Measurements from ENCODE around the gene ANGEL2. TPM values are rescaled to one million over a fixed set of nuclear protein-coding genes. Genes with fewer than 3 reads are reported as not detected.

ANGEL2 gene
- total RNA-seq, 1 experiment from 2014 or later: 34.8 TPM

- Histone ChIP-seq H3K27me3 (ENCODE audit: control insufficient read depth, insufficient read depth, low read length) (peaks cover 6% of the 10 kb centered on the region; the same call in 1 of the 2 replicates), H3K27ac (ENCODE audit: low read length) (no peak overlapping the region), H3K4me1 (ENCODE audit: control insufficient read depth, insufficient read depth, low read length) (no peaks in the 10 kb centered on the region), H3K4me3 (ENCODE audit: low read depth in 2 of 2, low read length in 2 of 2) (no peak overlapping the region), H3K9me3 (ENCODE audit: control insufficient read depth, insufficient read depth, low read depth, low read length) (no peaks in the 10 kb centered on the region), H3K36me3 (ENCODE audit: control insufficient read depth, insufficient read depth, low read length) (no peaks in the 10 kb centered on the region)
- POLR2A ChIA-PET: no interaction called here
- DNase-seq (ENCODE audit: low read depth, low spot score): no peak
- intact Hi-C loops (cut with micrococcal nuclease; ENCODE audit: unreplicated experiment) (no loop called here), in situ Hi-C loops (cut with HindIII; ENCODE audit: low pct_unique_long_range_greater_than_20kb, low sequenced_read_pairs) (no loop called here)
- TF ChIP-seq POLR2AphosphoS5 (IDR thresholded peaks at IDR 0.05; ENCODE audit: low read depth, low read length) (no peak), SIN3A (IDR thresholded peaks at IDR 0.05; ENCODE audit: borderline replicate concordance, insufficient read depth, low read depth, low read length) (no peak), REST (IDR thresholded peaks at IDR 0.05; ENCODE audit: insufficient read depth in 1 of 2, low read depth in 2 of 2, low read length in 1 of 2) (no peak), TCF7L2 (IDR thresholded peaks at IDR 0.05; ENCODE audit: low read depth, low read length) (no peak), CTCF (IDR thresholded peaks at IDR 0.05) (no peak)
- no peak for ATAC-seq
- CTCF ChIA-PET: no interaction called here
- BruUV-seq (replicated peaks): no TSS peak
These were observed 72.3 kb downstream of the ANGEL2 start for GRCh38 chr1:212943393-212943710.

DNA sequence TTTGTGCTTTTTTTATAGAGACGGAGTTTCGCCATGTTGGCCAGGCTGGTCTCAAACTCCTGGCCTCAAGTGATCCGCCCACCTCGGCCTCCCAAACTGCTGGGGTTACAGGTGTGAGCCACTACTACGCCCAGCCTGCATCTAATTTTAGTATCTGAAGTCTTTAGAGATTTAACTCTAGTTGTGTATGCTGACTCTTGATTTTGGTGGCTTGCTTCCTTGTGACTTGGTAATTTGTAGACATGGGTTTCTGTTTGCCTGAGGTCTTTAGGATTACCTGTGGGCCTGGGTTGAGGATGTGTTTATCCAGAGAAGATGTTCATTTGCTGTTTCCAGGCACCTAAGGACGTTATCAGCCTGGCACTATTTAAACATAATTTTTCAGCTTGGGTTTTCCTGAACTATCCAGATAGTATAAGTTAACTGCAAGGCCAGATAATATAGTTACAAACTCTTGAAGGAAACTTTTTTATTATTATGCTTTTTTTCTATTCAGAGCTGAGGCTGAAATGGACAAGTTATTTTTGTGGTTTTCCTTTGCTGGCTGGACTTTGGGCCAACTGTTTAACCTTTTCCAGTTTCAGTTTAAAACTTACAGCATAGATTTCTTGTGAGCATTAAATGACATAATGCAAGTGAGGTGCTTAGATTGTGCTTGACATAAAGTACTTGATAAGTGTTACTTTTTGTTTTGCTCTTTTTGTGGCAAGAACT, 72.8 kb downstream of the ANGEL2 start:
- ChIA-PET POLR2A (no interaction called here), CTCF (no interaction called here)
- H3K27ac ChIP-seq (ENCODE audit: low read length): no peak overlapping the region
- ATAC-seq: no peak
- H3K27me3 ChIP-seq (ENCODE audit: control insufficient read depth, insufficient read depth, low read length): peaks cover 6% of the 10 kb centered on the region; the same call in 1 of the 2 replicates
- no peaks in the 10 kb centered on the region for H3K9me3 ChIP-seq (ENCODE audit: control insufficient read depth, insufficient read depth, low read depth, low read length)
- no peaks in the 10 kb centered on the region for H3K4me1 ChIP-seq (ENCODE audit: control insufficient read depth, insufficient read depth, low read length)
- no peak for TF ChIP-seq POLR2AphosphoS5 (IDR thresholded peaks at IDR 0.05; ENCODE audit: low read depth, low read length)
- no peak for TF ChIP-seq SIN3A (IDR thresholded peaks at IDR 0.05; ENCODE audit: borderline replicate concordance, insufficient read depth, low read depth, low read length)
- TF ChIP-seq TCF7L2 (IDR thresholded peaks at IDR 0.05; ENCODE audit: low read depth, low read length): no peak
- TF ChIP-seq REST (IDR thresholded peaks at IDR 0.05; ENCODE audit: insufficient read depth in 1 of 2, low read depth in 2 of 2, low read length in 1 of 2): no peak
- TF ChIP-seq CTCF (IDR thresholded peaks at IDR 0.05): no peak
- BruUV-seq (replicated peaks): no TSS peak
- H3K36me3 ChIP-seq (ENCODE audit: control insufficient read depth, insufficient read depth, low read length): no peaks in the 10 kb centered on the region
- in situ Hi-C loops (cut with HindIII; ENCODE audit: low pct_unique_long_range_greater_than_20kb, low sequenced_read_pairs) (no loop called here), intact Hi-C loops (cut with micrococcal nuclease; ENCODE audit: unreplicated experiment) (no loop called here)
- DNase-seq (ENCODE audit: low read depth, low spot score): no peak
- no peak overlapping the region for H3K4me3 ChIP-seq (ENCODE audit: low read depth in 2 of 2, low read length in 2 of 2)

All from Panc1 (cell line).